ENCODE results near the gene CD70.
"Not testable (repeated sequence)": the region's sequence is repeated elsewhere in the genome, so short reads cannot be mapped to it uniquely, and the experiment has no call there.

GRCh38 chr19:6562437-6562836 lies 28.5 kb downstream of the CD70 start:
- TF ChIP-seq EZH2 (IDR thresholded peaks at IDR 0.05; ENCODE audit: low read length); CTCF (optimal IDR thresholded peaks at IDR 0.05 in 1 of 3, IDR thresholded peaks at IDR 0.05 in 1 of 3, conservative IDR thresholded peaks at IDR 0.05 in 1 of 3; ENCODE audit: extremely low read depth in 1 of 3, insufficient read depth in 2 of 3, low read length in 3 of 3): not testable (repeated sequence)

Measured in keratinocyte (primary cell).